A673 (cell line): ENCODE results near the gene MYT1.

Source experiments
- CTCF ChIP-seq: fragments of 300-800, 200-600 bp; sonication (generic); conservative IDR thresholded peaks from 2 replicates; pipeline ENCODE4 v1.5.1; 2017; ENCODE audit warnings: low read depth, mild to moderate bottlenecking, antibody characterized with exemption, low read length, moderate library complexity, mixed read lengths
- EZH2 ChIP-seq: fragments of 200-600 bp; sonication (generic); IDR thresholded peaks from 2 replicates; pipeline ENCODE4 v1.6.1; 2017; ENCODE audit warnings: borderline replicate concordance, low read depth, mild to moderate bottlenecking, mixed read lengths, antibody characterized with exemption, low read length; ENCODE audit not compliant: poor library complexity, severe bottlenecking

GRCh38 chr20:64138276-64138815, 25.9 kb upstream of the MYT1 start:
- TF ChIP-seq CTCF: no peak
- no peak for TF ChIP-seq EZH2
